ENCODE results near the gene IFNA2. TPM values are rescaled to one million over a fixed set of nuclear protein-coding genes. Genes with fewer than 3 reads are reported as not detected.
A peak's percentile ranks its signal among the peaks of the same experiment; 100 is the strongest.

IFNA2 gene
- total RNA-seq, 3 donors from 2014 or later (not counting 1 experiment from before 2014, with no cell fraction given) = not detected

- DNase-seq (no peak), ATAC-seq (no peak)
- no peaks in the 10 kb centered on the region for H3K4me1 Mint-ChIP-seq
- WGBS (ENCODE audit: insufficient coverage) = 83% methylated on average over 3 of the region's 3 CpGs
- no peaks in the 10 kb centered on the region for H3K9me3 ChIP-seq (ENCODE audit: control insufficient read depth, insufficient read depth, low read length)
- H3K36me3 ChIP-seq (ENCODE audit: control insufficient read depth, insufficient read depth, low read length) = no peaks in the 10 kb centered on the region
- H3K27me3 Mint-ChIP-seq (ENCODE audit: low read depth in 2 of 2) = peaks cover 32 to 46% of the 10 kb centered on the region in 2 donors
- H3K4me3 ChIP-seq (ENCODE audit: low read length) = no peak overlapping the region
- intact Hi-C loops (cut with micrococcal nuclease) = no loop called here
- H3K9me3 Mint-ChIP-seq = no peaks in the 10 kb centered on the region
- H3K27ac ChIP-seq (ENCODE audit: low read length) = no peak overlapping the region
- H3K4me3 Mint-ChIP-seq = no peak overlapping the region
- no peak overlapping the region for H3K27ac Mint-ChIP-seq
- H3K27me3 ChIP-seq (ENCODE audit: control insufficient read depth, insufficient read depth, low read length) = peaks cover 2% of the 10 kb centered on the region
- TF ChIP-seq CTCF (IDR thresholded peaks at IDR 0.05) = no peak
- no peaks in the 10 kb centered on the region for H3K4me1 ChIP-seq (ENCODE audit: control insufficient read depth, insufficient read depth, low read length)
- H3K36me3 Mint-ChIP-seq = no peaks in the 10 kb centered on the region
Measured at GRCh38 chr9:21348430-21348970, 36.7 kb downstream of the IFNA2 start.

GRCh38 chr9:21340735-21341134, 44.5 kb downstream of the IFNA2 start:
- Histone ChIP-seq H3K9me3 (ENCODE audit: control insufficient read depth, insufficient read depth, low read length) (no peaks in the 10 kb centered on the region), H3K4me3 (ENCODE audit: low read length) (no peak overlapping the region), H3K27me3 (ENCODE audit: control insufficient read depth, insufficient read depth, low read length) (no peaks in the 10 kb centered on the region), H3K4me1 (ENCODE audit: control insufficient read depth, insufficient read depth, low read length) (no peaks in the 10 kb centered on the region), H3K27ac (ENCODE audit: low read length) (no peak overlapping the region), H3K36me3 (ENCODE audit: control insufficient read depth, insufficient read depth, low read length) (no peaks in the 10 kb centered on the region)
- intact Hi-C loops (cut with micrococcal nuclease) = no loop called here
- Mint-ChIP-seq H3K27ac (no peak overlapping the region), H3K9me3 (no peaks in the 10 kb centered on the region), H3K4me1 (peaks cover 0 to 6% of the 10 kb centered on the region in 2 donors), H3K36me3 (no peaks in the 10 kb centered on the region), H3K4me3 (no peak overlapping the region), H3K27me3 (ENCODE audit: low read depth in 2 of 2) (peaks cover 29 to 33% of the 10 kb centered on the region in 2 donors)
- 96% methylated on average over 4 of the region's 4 CpGs for WGBS (ENCODE audit: insufficient coverage)
- TF ChIP-seq CTCF (IDR thresholded peaks at IDR 0.05) = no peak
- DNase-seq (no peak), ATAC-seq (no peak)

GRCh38 chr9:21336457-21336856, 48.7 kb downstream of the IFNA2 start:
- peaks cover 34 to 35% of the 10 kb centered on the region in 2 donors for H3K4me1 Mint-ChIP-seq
- ATAC-seq = no peak
- peak in 1 of 2 donors; percentile 19 for DNase-seq
- no peaks in the 10 kb centered on the region for H3K9me3 Mint-ChIP-seq
- intact Hi-C loops (cut with micrococcal nuclease) = no loop called here
- Histone ChIP-seq H3K9me3 (ENCODE audit: control insufficient read depth, insufficient read depth, low read length) (no peaks in the 10 kb centered on the region), H3K4me3 (ENCODE audit: low read length) (no peak overlapping the region), H3K27ac (ENCODE audit: low read length) (no peak overlapping the region), H3K36me3 (ENCODE audit: control insufficient read depth, insufficient read depth, low read length) (peaks cover 2% of the 10 kb centered on the region), H3K4me1 (ENCODE audit: control insufficient read depth, insufficient read depth, low read length) (peaks cover 8% of the 10 kb centered on the region), H3K27me3 (ENCODE audit: control insufficient read depth, insufficient read depth, low read length) (no peaks in the 10 kb centered on the region)
- no peak for TF ChIP-seq CTCF (IDR thresholded peaks at IDR 0.05)
- H3K36me3 Mint-ChIP-seq = no peaks in the 10 kb centered on the region
- H3K4me3 Mint-ChIP-seq = peak overlapping the region; percentile 90
- peak overlapping the region; percentile 91 for H3K27ac Mint-ChIP-seq
- peaks cover 8 to 9% of the 10 kb centered on the region in 2 donors for H3K27me3 Mint-ChIP-seq (ENCODE audit: low read depth in 2 of 2)

Data from natural killer cell (primary cell).